Smooth muscle cell (in vitro differentiated cells): ENCODE results near the gene TRPM7. TPM values are rescaled to one million over a fixed set of nuclear protein-coding genes. Genes with fewer than 3 reads are reported as not detected.

Experiments used
- DNase-seq: peaks from one replicate; lab custom pipeline; 2025; ENCODE audit not compliant: unreplicated experiment; lab: John Stamatoyannopoulos, UW
- H2AFZ ChIP-seq: fragments of 200-600 bp; sonication (generic); 2 replicates; pipeline ENCODE4 v1.6.0; 2016; ENCODE audit warnings: antibody characterized with exemption, low read depth, mild to moderate bottlenecking
- H3F3A ChIP-seq: fragments of 200-600 bp; sonication (generic); 2 replicates; pipeline ENCODE4 v1.6.0; 2017; ENCODE audit warnings: antibody characterized with exemption, low read depth
- H3K27ac ChIP-seq: fragments of 200-600 bp; sonication (generic); 2 replicates; pipeline ENCODE4 v1.5.1; 2016; ENCODE audit warnings: low read depth, mild to moderate bottlenecking
- H3K27me3 ChIP-seq: fragments of 200-600 bp; sonication (generic); 2 replicates; pipeline ENCODE4 v1.6.1; 2016; ENCODE audit warnings: low read depth, mild to moderate bottlenecking
- H3K36me3 ChIP-seq: fragments of 200-600 bp; sonication (generic); 2 replicates; pipeline ENCODE4 v1.5.1; 2016; ENCODE audit warnings: low read depth
- H3K4me1 ChIP-seq: fragments of 200-600 bp; sonication (generic); 2 replicates; pipeline ENCODE4 v1.5.1; 2016; ENCODE audit warnings: low read depth
- H3K4me2 ChIP-seq: fragments of 200-600 bp; sonication (generic); 2 replicates; pipeline ENCODE4 v1.6.0; 2016; ENCODE audit warnings: mild to moderate bottlenecking
- H3K4me3 ChIP-seq: fragments of 200-600 bp; sonication (generic); 2 replicates; pipeline ENCODE4 v1.5.1; 2016; ENCODE audit warnings: mild to moderate bottlenecking
- H3K79me2 ChIP-seq: fragments of 200-600 bp; sonication (generic); 2 replicates; pipeline ENCODE4 v1.6.0; 2016; ENCODE audit warnings: low read depth, mild to moderate bottlenecking
- H3K9ac ChIP-seq: fragments of 200-600 bp; sonication (generic); 2 replicates; pipeline ENCODE4 v1.6.0; 2016; ENCODE audit warnings: low read depth
- H3K9me3 ChIP-seq: fragments of 200-600 bp; sonication (generic); replicated peaks from 2 replicates; pipeline ENCODE4 v1.5.1; 2016; ENCODE audit warnings: low read depth
- H4K20me1 ChIP-seq: fragments of 200-600 bp; sonication (generic); 2 replicates; pipeline ENCODE4 v1.6.0; 2016; ENCODE audit warnings: low read depth
- WGBS: methylation state at CpG from one replicate; pipeline ENCODE4 v1.1.7; 2016; ENCODE audit warnings: low lambda C conversion rate; 5-methylcytosine and 5-hydroxymethylcytosine counted together
- polyA plus RNA-seq: library from polyadenylated mRNA; unstranded; fragments of >200 nt; fragmentation: Nextera tagmentation; extraction: Ambion mirVana; gene quantifications from 2 replicates; pipeline ENCODE4 v1.2.1, GENCODE V29; 2016
- total RNA-seq: library from RNA; depleted of rRNA; stranded (reverse); fragments of >200 nt; gene quantifications from 2 replicates; pipeline ENCODE4 v1.2.3, GENCODE V29; 2014
- TF ChIP-seq, protein P1 (sequence below): fragments of 200-600 bp; sonication (generic); IDR thresholded peaks from 2 replicates; pipeline ENCODE4 v1.5.1; 2017; ENCODE audit warnings: borderline replicate concordance, mild to moderate bottlenecking, antibody characterized with exemption; ENCODE audit not compliant: insufficient read depth, poor library complexity, severe bottlenecking

TRPM7 gene
- total and polyA plus RNA-seq, 2 experiments from 2014 or later, result 5.6 to 28.2 TPM

DNA sequence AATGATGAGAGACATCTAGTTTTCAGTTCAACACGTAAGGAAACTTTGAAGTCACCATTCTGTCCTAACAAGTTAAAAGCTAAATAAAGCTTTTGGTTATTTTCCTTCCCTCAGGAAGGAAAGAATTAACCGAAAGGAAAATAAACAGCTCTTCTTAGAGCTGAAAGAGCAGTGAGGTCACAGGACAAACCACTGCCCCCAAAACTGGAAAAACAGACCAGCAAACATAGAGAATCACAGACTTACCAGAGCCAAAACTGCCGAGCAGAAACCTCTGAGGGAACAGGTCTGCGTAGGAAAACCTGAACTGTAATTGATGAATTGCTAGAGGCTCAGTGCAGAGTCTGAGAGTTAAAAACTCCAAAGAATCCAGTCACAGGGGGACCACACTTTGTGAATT is 154.8 kb downstream of the TRPM7 start:
- DNase-seq, result no peak
- Histone ChIP-seq H3F3A (no peaks in the 10 kb centered on the region), H3K27me3 (no peaks in the 10 kb centered on the region), H3K36me3 (no peaks in the 10 kb centered on the region), H3K4me1 (no peaks in the 10 kb centered on the region), H3K4me3 (no peak overlapping the region), H3K4me2 (no peak overlapping the region), H3K9me3 (no peaks in the 10 kb centered on the region), H4K20me1 (no peaks in the 10 kb centered on the region), H3K9ac (no peak overlapping the region), H3K79me2 (no peaks in the 10 kb centered on the region), H3K27ac (no peak overlapping the region), H2AFZ (no peak overlapping the region)
- 56% methylated on average over 4 of the region's 4 CpGs for WGBS
- TF ChIP-seq, protein P1, sequence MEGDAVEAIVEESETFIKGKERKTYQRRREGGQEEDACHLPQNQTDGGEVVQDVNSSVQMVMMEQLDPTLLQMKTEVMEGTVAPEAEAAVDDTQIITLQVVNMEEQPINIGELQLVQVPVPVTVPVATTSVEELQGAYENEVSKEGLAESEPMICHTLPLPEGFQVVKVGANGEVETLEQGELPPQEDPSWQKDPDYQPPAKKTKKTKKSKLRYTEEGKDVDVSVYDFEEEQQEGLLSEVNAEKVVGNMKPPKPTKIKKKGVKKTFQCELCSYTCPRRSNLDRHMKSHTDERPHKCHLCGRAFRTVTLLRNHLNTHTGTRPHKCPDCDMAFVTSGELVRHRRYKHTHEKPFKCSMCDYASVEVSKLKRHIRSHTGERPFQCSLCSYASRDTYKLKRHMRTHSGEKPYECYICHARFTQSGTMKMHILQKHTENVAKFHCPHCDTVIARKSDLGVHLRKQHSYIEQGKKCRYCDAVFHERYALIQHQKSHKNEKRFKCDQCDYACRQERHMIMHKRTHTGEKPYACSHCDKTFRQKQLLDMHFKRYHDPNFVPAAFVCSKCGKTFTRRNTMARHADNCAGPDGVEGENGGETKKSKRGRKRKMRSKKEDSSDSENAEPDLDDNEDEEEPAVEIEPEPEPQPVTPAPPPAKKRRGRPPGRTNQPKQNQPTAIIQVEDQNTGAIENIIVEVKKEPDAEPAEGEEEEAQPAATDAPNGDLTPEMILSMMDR, result no peak

DNA sequence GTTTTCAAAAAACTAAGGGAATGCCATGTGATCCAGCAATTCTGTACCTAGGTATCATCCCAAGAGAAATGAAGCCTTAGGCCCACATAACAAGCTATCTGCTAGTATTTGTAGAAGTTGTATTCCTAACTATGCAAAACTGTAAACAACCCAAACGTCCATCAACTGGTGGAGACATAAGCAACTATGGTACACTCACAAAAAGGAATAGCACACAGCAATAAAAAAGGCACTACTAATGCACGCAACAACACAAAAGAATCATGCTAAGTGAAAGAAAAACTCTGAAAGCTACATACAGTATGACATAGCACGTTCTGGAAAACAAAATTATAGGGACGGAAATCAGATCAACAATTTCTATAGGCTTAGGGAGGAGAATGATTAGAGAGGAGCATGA is 155.4 kb downstream of the TRPM7 start:
- no peak overlapping the region for H3K4me3 ChIP-seq
- H3K27me3 ChIP-seq, result no peaks in the 10 kb centered on the region
- H3K79me2 ChIP-seq, result no peaks in the 10 kb centered on the region
- H2AFZ ChIP-seq, result no peak overlapping the region
- H3K36me3 ChIP-seq, result no peaks in the 10 kb centered on the region
- TF ChIP-seq, protein P1, result no peak
- H3K9ac ChIP-seq, result no peak overlapping the region
- no peaks in the 10 kb centered on the region for H3F3A ChIP-seq
- no peak overlapping the region for H3K4me2 ChIP-seq
- 93% methylated on average over 4 of the region's 4 CpGs for WGBS
- no peak overlapping the region for H3K27ac ChIP-seq
- H3K4me1 ChIP-seq, result no peaks in the 10 kb centered on the region
- no peaks in the 10 kb centered on the region for H4K20me1 ChIP-seq
- no peaks in the 10 kb centered on the region for H3K9me3 ChIP-seq
- no peak for DNase-seq

DNA sequence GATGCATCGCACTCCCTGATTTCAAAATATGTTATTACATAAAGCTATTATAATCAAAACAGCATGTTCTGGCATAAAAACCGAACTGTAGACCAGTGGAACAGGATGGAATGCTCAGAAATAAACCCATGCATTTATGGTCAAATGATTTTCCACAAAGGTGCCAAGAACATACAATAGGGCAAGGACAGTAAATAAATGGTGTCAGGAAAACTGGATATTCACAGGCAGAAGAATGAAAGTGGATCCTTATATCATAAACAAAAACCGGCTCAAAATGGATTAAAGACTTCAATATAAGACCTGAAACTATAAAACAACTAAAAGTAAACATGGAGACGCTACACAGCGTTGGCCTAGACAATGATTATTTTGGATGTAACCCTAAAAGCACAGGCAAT is 162.7 kb downstream of the TRPM7 start:
- Histone ChIP-seq H3K27me3 (no peaks in the 10 kb centered on the region), H3K79me2 (no peaks in the 10 kb centered on the region), H3K4me2 (no peak overlapping the region), H3K9ac (no peak overlapping the region), H4K20me1 (no peaks in the 10 kb centered on the region), H3K9me3 (no peaks in the 10 kb centered on the region), H3F3A (no peaks in the 10 kb centered on the region), H3K36me3 (no peaks in the 10 kb centered on the region), H3K4me1 (no peaks in the 10 kb centered on the region), H3K27ac (no peak overlapping the region), H3K4me3 (no peak overlapping the region), H2AFZ (no peak overlapping the region)
- WGBS, result 82% methylated on average over 5 of the region's 5 CpGs
- no peak for DNase-seq
- TF ChIP-seq, protein P1, result no peak

DNA sequence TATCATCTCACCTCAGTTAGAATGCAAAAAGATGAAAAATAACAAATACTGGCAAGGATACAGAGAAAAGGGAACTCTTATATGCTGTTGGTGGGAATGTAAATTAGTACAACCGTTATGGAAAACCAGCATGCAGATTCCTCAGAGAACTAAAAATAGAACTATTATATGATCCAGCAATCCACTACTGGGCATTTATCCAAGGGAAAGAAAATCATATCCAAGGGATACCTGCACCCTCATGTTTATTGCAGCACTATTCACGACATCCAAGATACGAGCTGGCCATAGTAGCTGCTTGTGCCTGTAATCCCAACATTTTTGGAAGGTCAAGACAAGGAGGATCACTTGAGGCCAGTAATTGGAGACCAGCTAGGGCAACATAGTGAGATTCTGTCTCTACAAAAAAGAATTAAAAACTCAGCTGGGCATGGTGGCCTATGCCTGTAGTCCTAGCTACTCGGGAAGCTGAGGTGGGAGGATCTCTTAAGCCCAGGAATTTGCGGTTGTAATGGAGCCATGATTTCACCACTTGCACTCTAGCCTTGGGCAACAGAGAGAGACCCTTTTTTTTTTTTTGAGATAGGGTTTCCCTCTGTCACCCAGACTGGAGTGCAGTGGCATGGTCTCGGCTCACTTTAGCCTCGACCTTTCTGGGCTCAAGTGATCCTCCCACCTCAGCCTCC is 166.7 kb downstream of the TRPM7 start:
- TF ChIP-seq, protein P1, result no peak
- H3K4me2 ChIP-seq, result no peak overlapping the region
- H3K9ac ChIP-seq, result no peak overlapping the region
- H3K4me1 ChIP-seq, result no peaks in the 10 kb centered on the region
- no peaks in the 10 kb centered on the region for H4K20me1 ChIP-seq
- no peaks in the 10 kb centered on the region for H3K79me2 ChIP-seq
- DNase-seq, result no peak
- no peak overlapping the region for H3K4me3 ChIP-seq
- H2AFZ ChIP-seq, result no peak overlapping the region
- H3F3A ChIP-seq, result no peaks in the 10 kb centered on the region
- H3K9me3 ChIP-seq, result no peaks in the 10 kb centered on the region
- 92% methylated on average over 7 of the region's 7 CpGs for WGBS
- no peak overlapping the region for H3K27ac ChIP-seq
- no peaks in the 10 kb centered on the region for H3K36me3 ChIP-seq
- H3K27me3 ChIP-seq, result no peaks in the 10 kb centered on the region
